Measurements from ENCODE around the gene CDR2.
"Not testable (repeated sequence)": the region's sequence is repeated elsewhere in the genome, so short reads cannot be mapped to it uniquely, and the experiment has no call there.

Gene CDR2

DNA sequence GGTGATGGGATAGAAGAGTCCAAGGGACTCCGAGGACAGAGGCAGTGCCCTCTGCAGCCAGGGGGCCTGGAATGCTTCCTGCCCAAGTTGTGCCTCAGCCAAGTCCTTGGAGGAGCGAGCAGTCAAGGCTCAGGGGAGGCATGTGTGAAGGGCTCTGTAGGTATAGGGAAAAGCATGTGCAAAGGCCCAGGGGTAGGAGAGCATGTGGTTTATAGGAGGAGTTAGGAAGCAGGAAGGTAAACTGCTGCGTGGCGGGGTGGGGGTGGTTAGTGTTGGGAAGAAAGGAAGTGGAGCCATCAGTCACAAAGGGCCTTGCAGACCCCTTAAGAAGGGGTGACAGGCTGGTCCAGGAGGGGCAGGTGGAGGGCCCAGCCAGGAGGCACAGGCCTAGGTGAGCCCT lies 70.0 kb downstream of the CDR2 start:
- DNase-seq (ENCODE audit: low spot score): no peak

DNA sequence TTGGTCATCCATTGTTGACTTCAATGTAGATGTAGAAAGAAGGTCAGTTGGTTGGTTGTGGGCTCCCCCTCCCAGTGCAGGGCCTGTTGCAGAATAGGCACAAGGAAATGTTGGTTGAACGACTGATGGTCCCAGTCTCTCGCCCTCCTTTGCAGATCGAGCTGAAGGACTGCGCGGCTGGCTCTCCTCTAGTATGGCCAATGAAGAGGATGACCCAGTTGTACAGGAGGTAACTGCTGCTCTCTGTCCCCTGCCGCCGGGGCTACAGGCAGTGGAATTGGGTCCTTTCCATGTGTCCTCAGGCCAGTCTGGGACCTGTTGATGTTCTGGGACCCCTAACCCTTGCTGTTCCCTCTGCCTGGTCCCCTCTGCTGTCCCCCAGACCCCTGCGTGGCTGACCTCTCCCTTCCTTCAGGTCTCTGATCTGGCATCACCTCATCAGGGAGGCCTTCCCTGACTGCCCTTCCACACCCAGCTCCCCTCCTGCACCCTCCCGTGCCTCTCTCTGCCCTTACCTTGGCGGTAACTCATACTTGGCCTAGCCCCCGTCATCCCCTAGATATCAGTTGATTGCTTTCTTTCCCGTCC lies 71.5 kb downstream of the CDR2 start:
- DNase-seq (ENCODE audit: low spot score): no peak

DNA sequence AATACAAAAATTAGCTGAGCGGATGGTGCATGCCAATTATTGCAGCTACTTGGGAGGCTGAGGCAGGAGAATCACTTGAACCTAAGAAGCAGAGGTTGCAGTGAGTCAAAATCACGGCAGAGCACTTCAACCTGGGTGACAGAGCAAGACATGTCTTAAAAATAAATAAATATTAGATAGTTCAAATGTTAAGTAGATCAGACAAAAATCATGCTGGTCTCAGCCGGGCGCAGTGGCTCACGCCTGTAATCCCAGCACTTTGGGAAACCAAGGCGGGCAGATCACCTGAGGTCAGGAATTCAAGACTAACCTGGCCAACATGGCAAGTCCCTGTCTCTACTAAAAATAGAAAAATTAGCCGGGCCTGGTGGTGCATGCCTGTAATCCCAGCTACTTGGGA lies 73.0 kb downstream of the CDR2 start:
- not testable (repeated sequence) for DNase-seq (ENCODE audit: low spot score)

DNA sequence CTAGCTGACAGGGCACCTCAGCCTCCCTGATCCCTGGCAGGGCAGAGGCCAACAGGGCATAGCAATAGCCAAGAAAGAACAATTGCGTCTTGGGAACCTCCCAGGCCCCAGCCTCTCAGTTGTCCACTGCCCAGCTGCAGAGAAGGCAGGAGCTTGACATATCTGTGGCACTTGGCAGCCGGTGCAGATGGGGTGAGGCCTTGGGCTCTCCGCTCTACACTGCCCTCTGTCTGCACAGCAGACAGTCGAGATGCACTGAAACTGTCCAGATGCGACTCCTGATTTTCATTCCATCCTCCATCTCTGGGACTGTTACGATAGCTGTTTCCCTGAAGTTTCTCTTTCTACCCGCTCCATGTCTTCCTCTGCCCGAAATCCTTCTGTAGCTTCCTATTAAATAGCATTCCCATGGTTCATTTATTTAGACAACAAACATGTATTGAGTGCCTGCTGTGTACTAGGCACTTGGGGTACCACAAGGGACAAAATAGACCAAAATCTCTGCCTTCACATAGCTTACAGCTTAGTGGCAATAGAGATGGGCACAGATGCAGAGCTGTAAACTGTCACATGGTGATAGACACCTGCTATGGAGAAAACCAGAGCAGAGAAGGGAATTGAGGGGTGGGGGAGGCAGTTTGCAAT lies 73.9 kb downstream of the CDR2 start:
- peak; percentile 73 for DNase-seq (ENCODE audit: low spot score)

DNA sequence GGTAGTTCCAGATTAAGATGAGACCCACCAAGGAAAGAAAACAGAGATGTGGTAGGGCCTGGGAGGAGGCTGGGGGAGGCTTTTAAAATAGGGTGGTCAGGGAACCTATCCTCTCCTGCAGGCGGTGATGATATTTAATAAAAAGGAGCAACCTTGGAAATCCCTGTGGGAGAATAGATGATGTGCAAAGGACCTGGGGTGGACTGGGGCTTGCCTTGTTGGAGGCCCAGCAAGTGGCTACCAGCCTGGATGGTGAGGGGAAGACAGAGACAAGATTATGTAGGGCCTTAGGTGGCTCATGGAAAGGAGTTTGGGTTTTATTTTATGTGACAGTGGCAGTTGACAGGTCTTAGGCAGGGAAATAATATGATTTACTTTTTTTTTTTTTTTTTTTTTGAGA lies 75.4 kb downstream of the CDR2 start:
- no peak for DNase-seq (ENCODE audit: low spot score)

DNA sequence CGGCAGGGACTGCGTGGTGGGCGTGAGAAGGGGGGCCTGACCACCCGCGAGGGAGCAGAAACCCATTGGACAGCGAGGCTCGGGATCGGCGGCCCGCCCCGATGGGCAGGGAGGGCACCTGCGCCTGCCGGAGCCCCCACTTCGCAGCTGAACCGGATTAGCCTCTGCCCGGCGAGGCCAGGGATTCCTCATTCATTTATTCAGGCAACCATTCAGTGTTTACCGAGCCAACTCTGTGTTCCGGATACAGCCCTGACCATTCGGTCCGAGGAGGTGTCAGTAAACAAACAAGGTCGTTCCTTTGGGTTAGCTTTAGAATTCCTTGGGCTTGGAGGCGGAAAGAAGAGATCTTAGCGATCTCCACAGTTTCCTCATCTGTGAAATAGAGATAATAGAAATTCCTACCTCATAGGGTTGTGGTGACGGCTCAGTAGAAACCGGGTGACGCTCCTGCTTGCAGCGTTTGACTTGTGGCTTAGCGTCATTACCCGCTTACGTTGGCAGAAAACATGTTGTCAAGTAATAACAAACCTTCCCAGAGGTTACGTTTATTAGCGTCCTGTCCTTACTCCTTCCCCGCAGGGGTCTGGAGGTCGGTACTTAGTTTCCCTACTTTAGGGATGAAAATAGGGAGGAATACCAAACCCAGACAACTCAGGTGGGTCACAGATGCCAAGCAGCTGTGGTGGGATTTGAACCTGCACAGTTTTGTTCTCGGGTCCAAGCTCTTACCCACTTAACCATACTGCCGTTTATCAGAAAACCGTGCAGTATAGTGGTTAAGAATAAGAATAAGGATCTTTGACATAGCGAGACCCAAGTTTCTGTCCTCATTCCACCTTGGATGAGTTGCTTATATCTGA lies 76.3 kb downstream of the CDR2 start:
- DNase-seq (ENCODE audit: low spot score): peak; percentile 86

DNA sequence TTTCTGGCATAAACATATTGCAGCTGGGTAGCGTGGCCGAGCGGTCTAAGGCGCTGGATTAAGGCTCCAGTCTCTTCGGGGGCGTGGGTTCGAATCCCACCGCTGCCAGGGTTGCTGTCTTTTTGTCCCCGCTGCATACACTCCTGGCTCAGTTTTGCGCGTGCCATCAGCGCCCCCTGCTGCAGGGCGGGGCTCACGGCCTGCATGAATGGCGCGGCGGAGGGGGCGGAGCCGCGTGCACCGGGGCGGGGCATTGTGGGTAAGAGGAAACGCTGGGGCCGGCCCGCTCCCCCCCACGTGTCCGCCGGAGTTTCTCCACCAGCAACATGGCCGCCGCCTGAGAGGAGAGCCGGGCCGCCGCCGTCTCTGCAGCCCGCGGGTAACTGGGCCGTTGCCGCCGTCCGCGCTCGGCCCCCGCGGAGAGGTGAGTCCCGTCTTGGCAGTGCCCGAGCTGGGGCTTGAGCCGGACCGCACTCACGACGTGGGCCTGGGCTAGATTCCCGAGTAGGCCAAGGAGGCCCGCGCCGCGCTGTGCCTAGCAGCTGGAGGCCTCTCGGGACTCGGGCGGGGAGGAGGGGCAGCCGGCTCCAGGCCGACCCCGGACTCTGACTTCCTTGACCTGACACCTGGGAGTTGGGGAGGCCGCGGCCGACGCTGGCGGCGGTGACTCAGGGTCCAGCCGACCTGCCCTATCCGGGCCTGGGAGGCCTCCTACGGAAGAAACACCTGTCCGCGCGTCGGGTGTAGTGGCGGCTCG lies 77.1 kb downstream of the CDR2 start, which contains the start of gene POLR3E:
POLR3E (plus strand) TSS at position 296 of the 757 bp plus-strand sequence. CDS start 5,560 bp downstream, outside the sequence.
- DNase-seq (ENCODE audit: low spot score): peak; percentile 99

DNA sequence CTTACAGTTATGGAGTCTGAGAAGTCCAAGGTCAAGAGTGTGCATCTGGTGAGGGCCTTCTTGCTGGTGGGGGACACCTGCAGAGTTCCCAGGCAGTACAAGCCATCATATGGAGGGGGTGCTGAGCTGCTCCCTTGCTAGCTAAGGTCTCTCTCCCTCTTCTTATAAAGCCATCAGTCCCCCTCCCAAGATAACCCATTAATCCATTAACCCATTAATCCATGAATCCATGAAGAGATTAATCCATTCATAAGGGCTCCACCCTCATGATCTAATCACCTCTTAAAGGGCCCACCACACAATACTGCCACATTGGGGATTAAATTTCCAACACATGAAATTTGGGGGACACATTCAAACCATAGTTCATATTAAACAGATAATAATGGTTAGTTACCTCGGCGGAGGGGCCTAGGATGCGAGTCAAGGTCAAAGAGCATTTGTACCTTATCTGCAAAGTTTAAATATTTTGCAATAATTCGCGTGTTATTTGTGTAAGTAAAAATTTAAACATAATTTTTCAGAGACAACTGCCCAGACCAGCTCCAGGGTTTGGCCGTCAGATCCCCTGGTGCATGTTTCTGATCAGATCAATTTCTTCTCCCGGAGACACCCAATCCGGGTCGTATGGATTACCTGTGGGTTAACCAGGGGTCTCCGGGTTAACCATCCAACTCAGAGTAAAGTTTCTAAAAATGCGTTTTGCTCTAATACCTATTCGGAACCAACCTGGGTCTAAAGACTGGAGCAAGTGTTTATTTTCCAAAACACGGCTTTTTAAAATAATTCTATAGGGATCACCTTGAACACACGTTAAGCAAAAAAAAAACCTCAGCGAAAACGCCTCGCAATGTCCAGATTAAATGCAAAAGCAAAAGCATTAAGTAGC lies 78.0 kb downstream of the CDR2 start:
- DNase-seq (ENCODE audit: low spot score): no peak
